Measurements from ENCODE around the gene TREM2. TPM values are rescaled to one million over a fixed set of nuclear protein-coding genes. Genes with fewer than 3 reads are reported as not detected.
A peak's percentile ranks its signal among the peaks of the same experiment; 100 is the strongest.
"Not testable (repeated sequence)": the region's sequence is repeated elsewhere in the genome, so short reads cannot be mapped to it uniquely, and the experiment has no call there.

Gene TREM2
- total RNA-seq, 1 experiment from 2014 or later: not detected

DNA sequence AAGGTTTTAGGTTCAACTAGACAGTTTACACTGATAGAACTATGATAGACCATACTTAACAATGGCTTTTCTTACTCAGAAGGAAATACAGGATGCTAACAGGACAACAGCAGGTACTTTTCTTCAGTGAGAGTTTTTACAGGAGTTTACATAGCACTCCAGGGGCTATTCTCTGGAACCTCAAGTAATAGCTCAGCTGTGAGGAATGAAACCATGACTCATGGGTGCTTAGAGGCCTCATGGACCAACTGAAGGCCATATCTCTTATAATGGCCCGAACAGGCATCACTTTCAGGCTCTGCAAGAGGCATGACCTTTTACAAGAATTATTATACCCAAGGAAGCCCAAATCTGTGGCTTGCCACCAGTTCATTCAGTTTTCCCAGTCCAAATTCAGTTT is 40.5 kb downstream of the TREM2 start:
- CTCF ChIA-PET: interaction anchor here (0.6 kb wide), 1 partner anchor 197 kb away, joined by 4 read pairs; no protein-coding TSS in a partner anchor
- no peak overlapping the region for H3K9ac ChIP-seq (ENCODE audit: low read length)
- no peaks in the 10 kb centered on the region for H3K9me3 ChIP-seq (ENCODE audit: low read length)
- no peaks in the 10 kb centered on the region for H3K27me3 ChIP-seq (ENCODE audit: low read length)
- H3K9me2 ChIP-seq (replicated peaks; ENCODE audit: low read length): no peaks in the 10 kb centered on the region
- ATAC-seq (peak; percentile 24; the same call in 1 of the 2 replicates), DNase-seq (no peak)
- H3K36me3 ChIP-seq (ENCODE audit: low read depth, low read length): no peaks in the 10 kb centered on the region
- no peaks in the 10 kb centered on the region for H3K4me1 ChIP-seq (ENCODE audit: insufficient read depth, low read length)
- POLR2A ChIA-PET (ENCODE audit: unreplicated experiment): no interaction called here
- no peaks in the 10 kb centered on the region for H3F3A ChIP-seq (ENCODE audit: low read length, unreplicated experiment)
- no peak overlapping the region for H3K27ac ChIP-seq (ENCODE audit: low read length)
- BruUV-seq (replicated peaks): no TSS peak
- no peak overlapping the region for H2AFZ ChIP-seq (ENCODE audit: low read length)
- no peaks in the 10 kb centered on the region for H3K79me2 ChIP-seq (ENCODE audit: low read length)
- TF ChIP-seq, protein P1, sequence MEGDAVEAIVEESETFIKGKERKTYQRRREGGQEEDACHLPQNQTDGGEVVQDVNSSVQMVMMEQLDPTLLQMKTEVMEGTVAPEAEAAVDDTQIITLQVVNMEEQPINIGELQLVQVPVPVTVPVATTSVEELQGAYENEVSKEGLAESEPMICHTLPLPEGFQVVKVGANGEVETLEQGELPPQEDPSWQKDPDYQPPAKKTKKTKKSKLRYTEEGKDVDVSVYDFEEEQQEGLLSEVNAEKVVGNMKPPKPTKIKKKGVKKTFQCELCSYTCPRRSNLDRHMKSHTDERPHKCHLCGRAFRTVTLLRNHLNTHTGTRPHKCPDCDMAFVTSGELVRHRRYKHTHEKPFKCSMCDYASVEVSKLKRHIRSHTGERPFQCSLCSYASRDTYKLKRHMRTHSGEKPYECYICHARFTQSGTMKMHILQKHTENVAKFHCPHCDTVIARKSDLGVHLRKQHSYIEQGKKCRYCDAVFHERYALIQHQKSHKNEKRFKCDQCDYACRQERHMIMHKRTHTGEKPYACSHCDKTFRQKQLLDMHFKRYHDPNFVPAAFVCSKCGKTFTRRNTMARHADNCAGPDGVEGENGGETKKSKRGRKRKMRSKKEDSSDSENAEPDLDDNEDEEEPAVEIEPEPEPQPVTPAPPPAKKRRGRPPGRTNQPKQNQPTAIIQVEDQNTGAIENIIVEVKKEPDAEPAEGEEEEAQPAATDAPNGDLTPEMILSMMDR (conservative IDR thresholded peaks at IDR 0.05; ENCODE audit: low read depth, low read length): no peak
- no peaks in the 10 kb centered on the region for H4K20me1 ChIP-seq (ENCODE audit: low read length)
- H3K4me2 ChIP-seq (ENCODE audit: low read length): no peak overlapping the region
- intact Hi-C loops (cut with micrococcal nuclease): no loop called here
- no peak overlapping the region for H3K4me3 ChIP-seq (ENCODE audit: low read length)

DNA sequence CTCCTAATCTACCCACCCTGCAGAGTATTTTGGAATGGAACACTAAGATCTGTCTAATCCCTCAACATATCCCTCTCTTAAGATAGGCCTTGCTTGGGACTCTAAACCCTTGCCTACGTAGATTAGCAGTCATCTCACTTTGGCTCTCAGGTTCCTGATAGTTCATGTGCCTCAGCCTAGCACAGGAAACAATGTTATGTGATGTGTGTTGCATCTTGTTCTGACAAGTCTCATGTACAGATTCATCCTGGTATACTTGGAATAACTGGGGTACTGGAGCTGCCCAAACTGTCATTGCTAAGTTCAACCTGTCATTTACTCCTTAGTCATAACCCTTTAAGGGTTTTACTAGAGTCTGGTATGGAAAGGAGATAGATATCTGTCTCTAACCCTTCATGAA is 42.9 kb downstream of the TREM2 start:
- Histone ChIP-seq H4K20me1 (ENCODE audit: low read length) (no peaks in the 10 kb centered on the region), H3K79me2 (ENCODE audit: low read length) (no peaks in the 10 kb centered on the region), H3K9me2 (replicated peaks; ENCODE audit: low read length) (no peaks in the 10 kb centered on the region), H3K36me3 (ENCODE audit: low read depth, low read length) (no peaks in the 10 kb centered on the region), H3K9me3 (ENCODE audit: low read length) (no peaks in the 10 kb centered on the region), H3F3A (ENCODE audit: low read length, unreplicated experiment) (no peaks in the 10 kb centered on the region), H2AFZ (ENCODE audit: low read length) (no peak overlapping the region), H3K9ac (ENCODE audit: low read length) (no peak overlapping the region), H3K27me3 (ENCODE audit: low read length) (no peaks in the 10 kb centered on the region), H3K4me2 (ENCODE audit: low read length) (no peak overlapping the region), H3K27ac (ENCODE audit: low read length) (no peak overlapping the region), H3K4me3 (ENCODE audit: low read length) (no peak overlapping the region), H3K4me1 (ENCODE audit: insufficient read depth, low read length) (no peaks in the 10 kb centered on the region)
- DNase-seq (no peak), ATAC-seq (no peak)
- CTCF ChIA-PET: no interaction called here
- POLR2A ChIA-PET (ENCODE audit: unreplicated experiment): no interaction called here
- TF ChIP-seq, protein P1 (conservative IDR thresholded peaks at IDR 0.05; ENCODE audit: low read depth, low read length): no peak
- TF ChIP-seq EZH2 (IDR thresholded peaks at IDR 0.05; ENCODE audit: low read length, unreplicated experiment) (no peak), EZH2phosphoT487 (IDR thresholded peaks at IDR 0.05; ENCODE audit: borderline replicate concordance, low read length) (no peak)
- intact Hi-C loops (cut with micrococcal nuclease): no loop called here
- BruUV-seq (replicated peaks): no TSS peak

DNA sequence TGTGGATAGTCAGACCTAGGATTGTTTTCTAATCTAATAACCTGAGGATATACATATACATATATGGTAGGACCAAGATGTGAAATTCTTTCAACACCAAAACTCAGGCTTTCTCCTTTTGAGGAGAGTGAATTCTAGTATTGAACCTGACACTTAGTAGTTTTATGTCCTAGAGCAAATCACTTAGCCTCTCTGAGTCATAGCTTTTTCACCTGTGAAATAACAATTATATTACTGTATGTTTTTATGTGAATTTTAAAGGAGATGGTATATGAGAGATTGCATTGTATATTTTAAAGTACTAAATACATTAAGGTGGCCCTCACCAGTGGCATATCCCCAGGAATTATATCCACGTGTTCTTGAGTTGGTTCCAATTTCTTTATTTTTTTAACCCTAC is 43.4 kb downstream of the TREM2 start:
- intact Hi-C loops (cut with micrococcal nuclease): no loop called here
- DNase-seq: no peak
- Histone ChIP-seq H3K4me1 (ENCODE audit: insufficient read depth, low read length) (no peaks in the 10 kb centered on the region), H3K4me3 (ENCODE audit: low read length) (no peak overlapping the region), H3K9me3 (ENCODE audit: low read length) (no peaks in the 10 kb centered on the region), H4K20me1 (ENCODE audit: low read length) (no peaks in the 10 kb centered on the region), H3K4me2 (ENCODE audit: low read length) (no peak overlapping the region), H3F3A (ENCODE audit: low read length, unreplicated experiment) (no peaks in the 10 kb centered on the region), H3K9ac (ENCODE audit: low read length) (no peak overlapping the region), H3K36me3 (ENCODE audit: low read depth, low read length) (no peaks in the 10 kb centered on the region), H3K79me2 (ENCODE audit: low read length) (no peaks in the 10 kb centered on the region), H2AFZ (ENCODE audit: low read length) (no peak overlapping the region), H3K27ac (ENCODE audit: low read length) (no peak overlapping the region), H3K9me2 (replicated peaks; ENCODE audit: low read length) (no peaks in the 10 kb centered on the region), H3K27me3 (ENCODE audit: low read length) (no peaks in the 10 kb centered on the region)
- POLR2A ChIA-PET (ENCODE audit: unreplicated experiment): no interaction called here
- peak; percentile 53 for ATAC-seq
- no TSS peak for BruUV-seq (replicated peaks)
- TF ChIP-seq EZH2phosphoT487 (IDR thresholded peaks at IDR 0.05; ENCODE audit: borderline replicate concordance, low read length): no peak
- no peak for TF ChIP-seq EZH2 (IDR thresholded peaks at IDR 0.05; ENCODE audit: low read length, unreplicated experiment)
- TF ChIP-seq, protein P1 (conservative IDR thresholded peaks at IDR 0.05; ENCODE audit: low read depth, low read length): no peak
- CTCF ChIA-PET: no interaction called here

DNA sequence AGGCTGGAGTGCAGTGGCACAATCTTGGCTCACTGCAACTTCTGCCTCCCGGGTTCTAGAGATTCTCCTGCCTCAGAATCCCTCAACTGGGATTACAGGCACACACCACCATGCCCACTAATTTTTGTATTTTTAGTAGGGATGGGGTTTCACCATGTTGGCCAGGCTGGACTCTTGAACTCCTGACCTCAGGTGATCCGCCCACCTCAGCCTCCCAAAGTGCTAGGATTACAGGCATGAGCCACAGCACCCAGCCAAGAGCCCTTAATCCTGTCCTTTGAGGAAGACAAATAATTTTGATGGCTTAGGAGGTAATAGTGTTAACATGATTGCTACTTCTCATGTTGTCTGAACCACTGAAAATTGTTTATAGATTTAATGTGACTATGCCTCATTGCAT is 47.9 kb downstream of the TREM2 start:
- BruUV-seq (replicated peaks); CTCF ChIA-PET: not testable (repeated sequence)

More for the DNA sequence above, 47.9 kb downstream of the TREM2 start:
- H3K9me2 ChIP-seq (replicated peaks; ENCODE audit: low read length); H3K79me2 ChIP-seq (ENCODE audit: low read length); H3K27me3 ChIP-seq (ENCODE audit: low read length); H3K4me3 ChIP-seq (ENCODE audit: low read length); POLR2A ChIA-PET (ENCODE audit: unreplicated experiment); H3K9ac ChIP-seq (ENCODE audit: low read length); ATAC-seq; H3K9me3 ChIP-seq (ENCODE audit: low read length); H3K36me3 ChIP-seq (ENCODE audit: low read depth, low read length); intact Hi-C loops (cut with micrococcal nuclease); H3K4me1 ChIP-seq (ENCODE audit: insufficient read depth, low read length); DNase-seq; H4K20me1 ChIP-seq (ENCODE audit: low read length); H3K27ac ChIP-seq (ENCODE audit: low read length); H3K4me2 ChIP-seq (ENCODE audit: low read length); H2AFZ ChIP-seq (ENCODE audit: low read length); H3F3A ChIP-seq (ENCODE audit: low read length, unreplicated experiment): not testable (repeated sequence)

Measured in PC-3 (cell line).